HG03439 (cell line): ENCODE data around the gene ITGBL1.
A peak's percentile ranks its signal among the peaks of the same experiment; 100 is the strongest.

Source experiments
- ATAC-seq: cut with Tn5 transposase; IDR thresholded peaks from one replicate; pipeline ENCODE4 v1.9.1; 2021; ENCODE audit warnings: mild to moderate bottlenecking, moderate library complexity; ENCODE audit not compliant: unreplicated experiment

The ITGBL1 gene, protein sequence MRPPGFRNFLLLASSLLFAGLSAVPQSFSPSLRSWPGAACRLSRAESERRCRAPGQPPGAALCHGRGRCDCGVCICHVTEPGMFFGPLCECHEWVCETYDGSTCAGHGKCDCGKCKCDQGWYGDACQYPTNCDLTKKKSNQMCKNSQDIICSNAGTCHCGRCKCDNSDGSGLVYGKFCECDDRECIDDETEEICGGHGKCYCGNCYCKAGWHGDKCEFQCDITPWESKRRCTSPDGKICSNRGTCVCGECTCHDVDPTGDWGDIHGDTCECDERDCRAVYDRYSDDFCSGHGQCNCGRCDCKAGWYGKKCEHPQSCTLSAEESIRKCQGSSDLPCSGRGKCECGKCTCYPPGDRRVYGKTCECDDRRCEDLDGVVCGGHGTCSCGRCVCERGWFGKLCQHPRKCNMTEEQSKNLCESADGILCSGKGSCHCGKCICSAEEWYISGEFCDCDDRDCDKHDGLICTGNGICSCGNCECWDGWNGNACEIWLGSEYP

DNA sequence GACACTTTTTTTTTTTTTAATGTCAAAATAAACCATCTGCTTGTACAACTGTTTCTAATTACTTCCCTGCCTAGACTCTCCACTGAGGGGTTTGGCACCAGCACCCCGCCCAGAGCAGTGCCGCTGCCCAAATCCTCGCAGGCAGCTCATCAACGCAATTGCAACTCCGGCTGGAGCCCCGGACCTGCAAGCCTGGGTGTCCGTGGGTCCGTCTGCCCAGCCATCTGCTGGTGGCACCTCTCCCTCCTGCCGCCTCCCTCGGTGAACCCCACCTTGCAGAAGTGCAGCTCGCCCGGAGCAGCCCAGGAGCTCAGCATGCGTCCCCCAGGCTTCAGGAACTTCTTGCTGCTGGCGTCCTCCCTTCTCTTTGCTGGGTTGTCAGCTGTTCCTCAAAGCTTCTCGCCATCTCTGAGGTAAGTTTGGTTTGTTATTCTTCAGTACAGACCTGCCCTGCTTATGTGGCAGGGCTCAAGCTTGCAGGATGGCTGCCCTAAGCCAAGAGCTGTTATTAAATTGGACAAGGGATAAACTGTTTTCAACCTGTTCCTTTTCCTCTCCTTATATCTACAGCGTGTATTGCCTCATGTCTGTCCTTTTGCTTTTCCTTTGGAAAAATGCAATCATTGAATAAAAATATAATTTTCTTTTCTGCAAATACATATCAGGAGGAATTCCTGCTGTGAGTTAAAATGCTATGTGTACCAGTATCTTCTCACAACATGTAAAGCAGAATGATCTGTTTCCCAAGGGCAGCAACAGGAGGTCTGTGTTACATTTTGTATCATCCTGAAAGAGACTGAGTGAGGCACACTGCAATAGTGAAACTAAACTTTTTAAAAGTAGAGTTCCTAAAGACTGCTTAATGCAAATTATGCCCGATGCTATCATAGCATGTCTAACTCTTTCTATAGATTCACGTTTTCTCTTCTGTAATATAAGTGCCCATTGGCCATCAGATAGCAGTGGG, at the start of gene ITGBL1:
Gene ITGBL1, plus strand, starts transcription at position 157 of the 967 bp plus-strand sequence. Its CDS starts 159 bp downstream, at position 316.
- ATAC-seq: peak; percentile 89

DNA sequence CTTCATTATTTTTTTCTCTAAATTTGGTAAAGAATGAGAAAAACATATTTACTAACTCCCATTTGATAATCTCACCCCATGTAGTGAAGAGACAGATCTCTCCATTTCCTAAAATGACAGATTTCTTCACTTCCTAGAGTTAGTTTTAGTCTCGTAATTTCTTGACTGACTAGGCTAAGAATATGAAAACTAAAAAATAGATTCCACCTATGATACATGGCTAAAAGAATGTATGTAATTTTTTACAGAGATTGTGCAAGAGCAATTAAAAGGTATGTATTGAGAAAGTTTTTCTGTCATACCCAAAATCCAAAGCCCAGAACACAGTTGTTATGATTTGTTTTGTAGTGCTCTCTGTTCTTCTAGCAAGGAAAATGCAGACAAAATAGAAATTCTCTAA, 45.7 kb upstream of the ITGBL1 start:
- ATAC-seq: no peak

DNA sequence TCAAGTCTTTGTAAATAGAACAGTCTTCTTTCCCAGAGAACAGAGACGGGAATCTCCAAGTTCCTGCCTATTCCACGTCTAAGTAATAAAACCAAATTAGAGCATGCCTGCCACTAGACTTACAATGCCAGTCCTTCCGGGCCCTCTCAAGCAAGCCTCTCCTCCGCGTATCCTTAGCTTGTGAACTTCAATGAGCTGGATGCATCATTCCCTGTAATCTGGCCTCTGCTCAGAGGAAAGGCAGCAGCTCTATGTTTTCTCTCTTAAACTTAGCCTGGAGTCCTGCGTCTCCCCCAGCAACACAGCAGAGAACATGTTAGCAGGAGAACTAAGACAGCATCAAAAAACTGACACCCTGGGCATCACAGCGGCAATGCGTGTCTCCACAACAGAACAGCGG, 44.3 kb upstream of the ITGBL1 start:
- no peak for ATAC-seq

DNA sequence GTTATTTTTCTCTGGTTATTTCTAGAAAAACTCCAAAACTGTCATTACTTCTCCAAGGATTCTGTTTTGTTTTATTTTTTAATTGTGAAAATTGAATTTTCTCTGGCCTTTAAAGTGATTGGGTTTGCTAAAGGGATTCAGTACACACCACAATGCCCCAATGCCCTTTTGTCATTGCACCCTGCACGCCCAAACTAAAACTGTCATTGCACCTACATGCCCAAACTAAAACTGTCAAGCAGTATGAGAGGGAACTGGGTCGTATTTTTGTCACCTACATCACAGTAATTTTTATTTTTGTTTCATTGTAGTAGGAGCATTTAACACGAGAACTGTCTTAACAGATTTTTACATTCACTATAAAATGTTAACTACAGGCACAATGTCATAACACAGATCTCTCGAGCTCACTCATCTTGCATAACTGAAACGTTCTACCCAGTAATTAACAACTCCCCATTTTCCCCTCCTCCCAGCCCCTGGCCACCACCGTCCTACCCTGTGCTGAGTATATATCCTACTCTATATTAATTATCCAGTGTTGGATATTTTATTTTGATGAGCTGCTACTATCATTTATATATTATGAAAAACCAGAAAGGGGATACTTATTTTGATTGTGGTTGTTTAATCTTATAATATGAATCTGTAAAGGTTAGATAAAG, 43.4 kb upstream of the ITGBL1 start:
- ATAC-seq: no peak

DNA sequence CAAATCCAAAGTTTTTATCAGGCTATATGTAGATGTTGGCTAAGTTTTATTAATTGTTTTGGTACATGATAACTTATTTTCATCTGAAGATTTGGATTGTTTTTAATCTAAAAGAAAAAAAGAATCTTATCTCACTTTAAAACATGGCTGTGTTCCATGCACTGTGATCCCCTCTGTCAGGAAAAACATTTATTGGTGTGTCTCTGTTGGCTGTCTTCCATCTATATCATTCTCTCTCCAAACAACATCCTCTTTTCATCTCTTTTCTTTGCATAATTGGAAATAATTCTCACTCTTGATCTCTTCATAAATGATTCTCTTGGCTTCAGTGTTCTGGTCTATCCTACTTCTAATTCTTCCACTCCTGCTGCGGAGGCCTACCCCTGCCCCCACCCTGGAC, 40.4 kb upstream of the ITGBL1 start:
- no peak for ATAC-seq

- ATAC-seq: no peak
These were observed 36.9 kb upstream of the ITGBL1 start for GRCh38 chr13:101415358-101416174.

GRCh38 chr13:101416181-101417042, 36.1 kb upstream of the ITGBL1 start, which contains the start of gene NALCN:
NALCN (minus strand) TSS chr13:101416508; CDS start chr13:101399126, 17,382 bp downstream.
- ATAC-seq: no peak

DNA sequence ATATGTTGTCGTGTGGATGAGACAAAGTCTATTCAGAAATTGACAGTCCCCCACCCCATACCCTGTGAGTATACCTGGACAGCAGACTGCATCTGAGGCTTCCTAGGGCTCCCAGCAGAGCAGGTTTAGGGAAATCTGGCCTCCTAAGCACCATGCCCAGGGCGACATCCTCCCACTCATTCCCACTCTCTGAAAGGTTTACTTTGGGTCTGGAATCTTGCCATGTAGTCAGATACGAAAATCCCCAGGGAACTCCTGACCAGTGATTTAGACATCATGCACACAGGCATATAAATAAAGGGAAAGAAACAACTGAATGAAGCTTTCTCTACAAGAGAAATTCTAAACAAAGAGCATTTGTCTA, 35.5 kb upstream of the ITGBL1 start:
- ATAC-seq: no peak

DNA sequence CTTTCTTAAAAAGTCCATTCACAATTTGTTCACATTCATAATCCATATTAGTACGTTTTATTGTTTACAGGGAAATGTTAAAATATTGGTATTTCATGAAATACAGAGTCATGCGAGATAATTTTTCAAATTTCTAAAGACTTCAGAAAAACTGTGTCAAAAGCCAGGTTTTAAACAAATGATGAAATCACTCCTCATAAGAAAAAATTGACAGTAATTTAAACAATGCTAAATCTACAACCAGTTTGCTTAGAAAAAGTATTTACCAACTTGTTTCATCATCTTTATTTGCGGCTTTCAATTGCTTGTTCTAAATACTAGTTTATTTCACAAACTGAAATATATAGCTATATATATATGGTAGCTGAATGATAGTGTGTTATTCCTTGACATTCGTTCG, 35.0 kb upstream of the ITGBL1 start:
- no peak for ATAC-seq

DNA sequence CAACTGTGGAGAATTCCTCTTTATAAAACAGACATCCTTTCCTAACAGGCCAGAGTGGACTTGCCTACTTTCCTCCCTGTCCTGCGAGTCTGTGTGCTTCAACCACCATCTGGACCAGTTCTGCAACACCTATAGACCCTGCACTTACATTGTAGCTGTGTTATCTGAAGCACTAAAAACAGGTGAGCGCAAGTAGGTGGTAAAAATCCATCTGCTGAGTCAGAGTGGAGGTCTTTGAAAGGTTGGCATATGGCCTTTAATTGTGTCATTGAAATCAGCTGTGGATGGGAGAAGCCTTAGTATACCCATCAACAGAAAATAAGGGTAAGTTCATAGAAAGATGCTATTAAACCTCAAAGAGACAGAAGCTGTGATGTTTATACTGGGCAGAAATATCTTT, 28.6 kb upstream of the ITGBL1 start:
- no peak for ATAC-seq

- no peak for ATAC-seq
These were observed 27.9 kb upstream of the ITGBL1 start for GRCh38 chr13:101424381-101425155.

DNA sequence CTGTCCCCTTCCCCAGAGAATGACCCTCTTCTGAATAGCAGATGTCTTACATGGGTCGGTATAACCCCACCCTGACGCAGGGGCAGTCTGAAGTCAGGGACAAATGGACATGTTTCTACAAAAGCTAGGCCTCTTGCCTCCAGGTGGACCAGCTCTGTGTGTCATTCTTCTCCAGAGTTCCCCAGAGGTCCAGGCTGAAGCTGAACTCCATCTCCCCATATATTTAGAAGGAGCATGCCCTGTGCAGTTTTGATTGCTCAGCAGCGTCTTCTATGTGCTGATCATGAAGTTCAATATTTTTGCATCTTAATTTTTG, 27.4 kb upstream of the ITGBL1 start:
- no peak for ATAC-seq

- ATAC-seq: no peak
These were observed 26.9 kb upstream of the ITGBL1 start for GRCh38 chr13:101425623-101426022.

DNA sequence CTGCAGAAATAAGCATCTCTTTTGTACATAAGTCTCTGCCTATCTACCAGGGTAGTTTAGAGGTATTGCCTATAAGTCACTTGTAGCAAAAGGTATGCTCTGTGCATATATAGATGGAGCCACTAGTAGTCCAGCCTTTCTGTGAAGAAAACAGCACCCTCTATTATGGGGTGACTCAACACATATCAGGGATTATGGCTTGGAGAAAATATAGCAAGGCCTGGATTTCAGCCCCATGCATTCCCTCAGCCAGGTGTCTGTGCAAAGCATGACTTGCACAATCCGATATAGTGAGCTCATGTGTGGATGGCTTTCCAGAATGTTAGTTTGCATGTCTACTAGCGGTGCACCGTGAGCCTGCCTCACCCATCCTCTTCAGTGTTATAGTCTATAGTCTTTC, 22.7 kb upstream of the ITGBL1 start:
- no peak for ATAC-seq

DNA sequence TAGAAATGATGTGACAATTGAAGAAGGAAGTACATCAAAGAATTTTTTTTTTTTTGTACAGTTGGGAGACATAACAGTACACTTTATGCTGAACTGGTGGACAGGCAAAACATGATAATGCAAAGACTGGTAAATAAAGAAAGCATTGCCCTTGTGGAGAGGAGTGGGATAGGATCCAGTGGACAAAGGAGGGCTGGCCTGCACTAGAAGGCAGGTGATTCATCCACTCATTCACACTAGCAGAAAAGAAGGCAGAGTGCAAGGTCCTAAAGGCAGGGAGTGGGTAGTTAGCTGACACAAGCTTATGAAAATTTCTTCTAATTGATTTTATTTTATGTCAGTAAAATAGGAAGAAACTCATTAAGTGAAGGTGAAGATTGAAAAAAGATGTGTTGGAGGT, 18.6 kb upstream of the ITGBL1 start:
- no peak for ATAC-seq

GRCh38 chr13:101434486-101434885, 18.0 kb upstream of the ITGBL1 start:
- no peak for ATAC-seq

DNA sequence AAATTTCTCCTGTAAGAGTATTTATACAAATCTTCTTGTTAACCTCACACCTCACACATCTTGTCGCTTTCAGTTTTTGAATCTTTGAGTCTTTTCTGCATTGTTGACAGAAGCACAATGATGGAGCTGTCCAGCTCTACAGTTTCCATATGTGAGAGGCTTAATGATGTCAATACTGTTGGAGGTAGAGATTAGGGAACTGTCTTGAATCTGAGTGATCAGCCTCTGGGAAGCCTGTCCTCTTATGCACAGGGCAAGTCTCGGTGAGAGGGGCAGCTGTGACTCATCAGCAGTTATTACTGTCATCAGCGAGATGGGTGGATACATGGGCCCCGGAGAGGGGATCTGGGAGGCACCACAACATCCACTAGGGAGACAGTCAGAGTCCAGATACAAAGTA, 4.6 kb upstream of the ITGBL1 start:
- ATAC-seq: no peak
